ENCODE results near the gene ACTRT2.

GRCh38 chr1:3060601-3061551, 39.6 kb downstream of the ACTRT2 start:
- TF ChIP-seq CTCF (conservative IDR thresholded peaks at IDR 0.05) (no peak), ZFX (IDR thresholded peaks at IDR 0.05) (no peak)

Measured in C4-2B (cell line).